Right ventricle myocardium superior (tissue), 1 donor: ENCODE measurements around the gene AHSG. TPM values are rescaled to one million over a fixed set of nuclear protein-coding genes. Genes with fewer than 3 reads are reported as not detected.
"Not testable (repeated sequence)": the region's sequence is repeated elsewhere in the genome, so short reads cannot be mapped to it uniquely, and the experiment has no call there.

Source experiments
- ATAC-seq: fragments of 200-7000 bp; cut with Tn5 transposase; one replicate; pipeline ENCODE4 v1.9.1; 2020; ENCODE audit warnings: mild to moderate bottlenecking; ENCODE audit not compliant: poor library complexity
- DNase-seq: peaks from one replicate; pipeline ENCODE4 v3.0.0-alpha.2; 2020
- intact Hi-C: fragments of 100-400 bp; cut with DNase I; formaldehyde crosslinking; loops from one replicate; pipeline ENCODE4 v1.11.2; 2022
- long read RNA-seq: library from polyadenylated mRNA; unstranded; transcript quantifications from one replicate; pipeline ENCODE4 v2.0.0, GENCODE V29; 2021
- total RNA-seq: library from RNA; stranded (reverse); fragmentation: NEBNext Ultra II Directional; extraction: Animal tissue kit (Norgen Biotek cat#: 25700); gene quantifications from one replicate; pipeline ENCODE4 v1.2.1, GENCODE V29; 2021
- donor health status: DM: no; HTN: yes; CAD: no; lungs with severe emphysema.

Gene AHSG
- total RNA-seq, result not detected
- long read RNA-seq, result 0 reads

- ATAC-seq (no peak), DNase-seq (no peak)
- intact Hi-C loops, result no loop called here
Measured at GRCh38 chr3:186612721-186613636, at the start of gene AHSG. Gene AHSG (plus strand): TSS chr3:186613060. CDS start chr3:186613142, 82 bp downstream.

GRCh38 chr3:186564586-186564985 lies 48.3 kb upstream of the AHSG start:
- intact Hi-C loops, result no loop called here
- DNase-seq (no peak), ATAC-seq (no peak)

DNA sequence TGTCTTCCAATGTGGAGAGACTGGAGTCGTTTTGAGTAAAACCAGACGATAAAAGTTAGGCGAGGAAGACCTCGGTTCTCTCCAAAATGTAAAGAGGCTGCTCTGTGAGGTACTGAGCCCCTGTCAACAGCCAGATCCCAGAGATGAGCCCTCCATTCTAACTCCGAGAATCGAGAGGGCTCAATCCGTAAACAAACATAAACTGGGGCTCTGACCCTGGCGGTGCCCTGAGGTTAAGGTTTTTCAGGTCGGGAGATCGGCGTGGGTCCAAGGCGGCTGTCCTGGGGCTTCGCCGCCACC lies 46.1 kb upstream of the AHSG start:
- intact Hi-C loops, result no loop called here
- ATAC-seq (no peak), DNase-seq (no peak)

DNA sequence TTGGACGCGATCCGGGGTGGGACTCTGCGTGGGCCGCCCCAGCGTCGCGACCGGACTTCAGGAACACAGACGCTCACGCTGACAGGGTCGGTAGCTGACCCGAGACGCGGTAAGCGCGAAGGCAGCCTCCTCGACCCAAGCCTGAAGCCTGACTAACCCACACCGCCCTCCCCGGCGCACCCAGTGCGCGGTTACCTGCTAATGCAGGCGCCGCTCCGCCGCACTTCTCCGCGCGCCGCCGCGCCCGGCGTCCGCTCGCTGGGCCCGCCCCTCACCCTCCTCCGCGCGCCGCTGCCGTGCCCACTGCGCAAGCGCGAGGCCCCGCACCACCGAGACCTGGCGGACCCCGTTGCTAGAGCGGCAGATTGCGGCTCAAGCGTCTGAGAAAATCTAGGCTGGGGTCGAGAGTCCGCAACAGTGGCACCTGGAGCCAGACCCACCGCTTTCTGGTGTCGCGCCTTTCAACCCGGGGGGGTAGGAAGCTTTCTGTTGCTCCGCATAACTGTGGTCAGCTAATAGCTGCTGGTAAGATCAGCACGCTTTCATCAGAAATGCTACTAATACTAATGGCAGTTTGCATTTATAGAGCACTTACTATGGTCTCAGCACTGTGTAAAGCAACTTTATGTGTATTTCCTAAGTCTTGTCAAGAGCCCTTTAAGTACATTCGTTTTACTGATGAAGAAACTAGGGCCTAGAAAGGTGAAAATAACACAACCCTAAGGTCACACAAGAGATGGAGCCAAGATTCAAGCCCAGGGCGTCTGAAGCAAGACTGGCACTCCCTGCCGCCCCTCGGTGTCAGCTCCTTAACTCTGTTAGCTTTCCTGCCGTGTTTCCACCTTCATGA lies 45.6 kb upstream of the AHSG start, which contains the start of gene TBCCD1:
Gene TBCCD1, minus strand, starts transcription at position 268 of the 850 bp plus-strand sequence. CDS start 3,010 bp downstream, outside the sequence.
- peak; percentile 90 for ATAC-seq
- intact Hi-C loops, result no loop called here
- peak; percentile 95 for DNase-seq

DNA sequence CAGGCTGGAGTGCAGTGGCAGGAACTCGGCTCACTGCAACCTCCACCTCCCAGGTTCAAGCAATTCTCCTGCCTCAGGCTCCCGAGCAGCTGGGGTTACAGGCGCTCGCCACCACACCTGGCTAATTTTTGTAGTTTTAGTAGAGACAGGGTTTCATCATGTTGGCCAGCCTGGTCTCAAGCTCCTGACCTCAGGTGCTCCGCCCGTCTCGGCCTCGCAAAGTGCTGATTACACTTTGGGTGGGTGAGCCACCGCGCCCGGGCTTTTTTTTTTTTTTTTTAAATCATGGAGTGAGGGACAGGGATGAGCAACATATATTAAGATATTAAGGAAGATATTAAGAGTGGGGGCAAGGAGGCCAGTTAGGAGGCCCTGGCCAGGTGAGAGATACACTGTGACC lies 43.5 kb upstream of the AHSG start:
- intact Hi-C loops, ATAC-seq, DNase-seq: not testable (repeated sequence)

DNA sequence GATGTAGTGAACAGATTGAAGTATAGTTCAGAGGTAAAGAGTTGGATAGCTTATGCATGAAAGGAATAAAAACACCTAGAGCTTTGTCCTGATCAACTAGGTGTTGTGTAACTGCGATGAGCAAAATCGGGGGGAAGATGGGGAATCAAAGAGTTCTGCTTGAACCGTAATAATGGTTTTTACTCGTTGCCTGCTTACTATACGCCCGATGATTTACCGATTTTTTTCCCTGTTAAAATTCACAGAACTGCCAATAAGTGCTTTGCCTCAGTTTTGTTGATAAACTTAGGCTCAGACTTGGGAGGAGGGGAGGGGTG lies 43.1 kb upstream of the AHSG start:
- DNase-seq (no peak), ATAC-seq (no peak)
- intact Hi-C loops, result no loop called here

DNA sequence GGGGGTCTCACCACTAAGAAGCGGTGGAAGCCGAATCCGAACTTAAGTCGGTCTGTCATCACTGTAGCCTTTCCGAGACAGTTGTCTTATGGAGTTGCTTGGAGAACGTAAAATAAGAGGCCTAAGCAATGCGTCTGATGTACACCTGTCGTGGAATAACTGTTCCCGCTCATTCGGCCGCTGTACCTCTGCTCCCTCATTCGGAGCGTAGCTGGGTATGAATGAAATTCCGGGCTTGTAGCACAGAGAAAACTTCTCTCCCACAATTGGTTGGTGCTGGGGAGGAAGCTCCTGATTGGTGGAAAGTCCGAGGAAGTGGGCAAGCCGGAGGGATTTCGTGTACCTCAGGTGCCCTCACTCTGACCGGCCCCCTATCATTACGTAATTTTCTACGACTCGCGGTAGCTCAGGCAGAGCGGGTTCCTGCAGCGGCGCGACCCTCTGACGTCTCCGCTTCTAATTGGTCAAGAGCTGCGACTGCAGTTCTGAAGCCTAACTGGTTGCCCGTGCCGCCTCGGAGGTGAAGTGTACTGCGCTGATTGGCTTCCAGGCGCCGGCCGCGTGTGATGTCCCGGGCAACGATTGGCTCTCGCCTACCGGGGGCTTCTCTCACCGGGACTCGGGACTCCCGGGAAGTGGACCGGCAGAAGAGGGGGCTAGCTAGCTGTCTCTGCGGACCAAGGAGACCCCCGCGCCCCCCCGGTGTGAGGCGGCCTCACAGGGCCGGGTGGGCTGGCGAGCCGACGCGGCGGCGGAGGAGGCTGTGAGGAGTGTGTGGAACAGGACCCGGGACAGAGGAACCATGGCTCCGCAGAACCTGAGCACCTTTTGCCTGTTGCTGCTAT lies 42.5 kb upstream of the AHSG start, which contains the start of gene DNAJB11:
Gene DNAJB11, plus strand, starts transcription at position 625 of the 845 bp plus-strand sequence. Its CDS starts 178 bp downstream, at position 803.
- ATAC-seq, result peak; percentile 94
- intact Hi-C loops, result no loop called here
- peak; percentile 99 for DNase-seq

- DNase-seq, result no peak
- no peak for ATAC-seq
- intact Hi-C loops, result no loop called here
Measured at GRCh38 chr3:186570941-186571643, 41.8 kb upstream of the AHSG start.

GRCh38 chr3:186571644-186572013 lies 41.2 kb upstream of the AHSG start:
- intact Hi-C loops, result no loop called here
- ATAC-seq (no peak), DNase-seq (no peak)

- ATAC-seq, result no peak
Measured at GRCh38 chr3:186577521-186577920, 35.3 kb upstream of the AHSG start.

GRCh38 chr3:186580785-186581184 lies 32.1 kb upstream of the AHSG start:
- intact Hi-C loops, result no loop called here

More at GRCh38 chr3:186577521-186577920, 35.3 kb upstream of the AHSG start:
- intact Hi-C loops, result no loop called here
- DNase-seq, result no peak

GRCh38 chr3:186582541-186582940 lies 30.3 kb upstream of the AHSG start:
- no peak for ATAC-seq
- DNase-seq, result no peak
- intact Hi-C loops, result no loop called here

More at GRCh38 chr3:186580785-186581184, 32.1 kb upstream of the AHSG start:
- no peak for ATAC-seq
- no peak for DNase-seq

GRCh38 chr3:186583831-186584230 lies 29.0 kb upstream of the AHSG start:
- intact Hi-C loops, result no loop called here
- no peak for ATAC-seq
- DNase-seq, result no peak

DNA sequence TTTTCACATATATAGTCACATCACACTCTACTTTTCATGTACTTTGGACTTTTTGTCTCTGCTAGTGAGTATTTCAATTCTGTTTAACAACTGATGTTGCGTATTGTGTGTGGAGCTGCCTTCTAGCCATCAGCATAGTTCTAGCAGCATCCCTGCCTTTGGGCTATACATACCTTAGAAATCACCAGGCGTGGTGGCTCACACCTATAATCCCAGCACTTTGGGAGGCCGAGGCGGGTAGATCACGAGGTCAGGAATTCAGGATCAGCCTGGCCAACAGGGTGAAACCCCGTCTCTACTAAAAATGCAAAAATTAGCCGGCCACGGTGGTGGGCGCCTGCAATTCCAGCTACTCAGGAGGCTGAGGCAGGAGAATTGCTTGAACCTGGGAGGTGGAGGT lies 26.6 kb upstream of the AHSG start:
- intact Hi-C loops, ATAC-seq, DNase-seq: not testable (repeated sequence)

DNA sequence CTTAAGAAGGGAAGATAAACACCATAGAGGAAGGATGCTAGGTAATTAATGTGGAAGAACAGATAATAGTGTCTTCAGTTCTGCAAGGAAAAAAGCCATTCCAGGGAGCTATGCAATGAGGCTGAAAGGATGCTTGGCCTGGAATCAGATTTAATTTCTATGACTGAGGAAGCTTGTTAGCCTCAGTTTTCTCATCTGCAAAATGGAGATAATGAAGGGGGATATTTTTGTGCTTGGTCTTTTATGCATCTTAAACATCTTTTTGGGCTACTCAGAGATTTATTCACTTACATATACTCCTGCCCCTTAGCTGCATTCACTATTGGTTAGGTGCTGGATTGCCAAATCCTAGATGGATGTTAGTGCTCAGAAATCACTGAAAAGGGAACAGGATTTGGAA lies 25.7 kb upstream of the AHSG start:
- ATAC-seq, result no peak
- intact Hi-C loops, result no loop called here

DNA sequence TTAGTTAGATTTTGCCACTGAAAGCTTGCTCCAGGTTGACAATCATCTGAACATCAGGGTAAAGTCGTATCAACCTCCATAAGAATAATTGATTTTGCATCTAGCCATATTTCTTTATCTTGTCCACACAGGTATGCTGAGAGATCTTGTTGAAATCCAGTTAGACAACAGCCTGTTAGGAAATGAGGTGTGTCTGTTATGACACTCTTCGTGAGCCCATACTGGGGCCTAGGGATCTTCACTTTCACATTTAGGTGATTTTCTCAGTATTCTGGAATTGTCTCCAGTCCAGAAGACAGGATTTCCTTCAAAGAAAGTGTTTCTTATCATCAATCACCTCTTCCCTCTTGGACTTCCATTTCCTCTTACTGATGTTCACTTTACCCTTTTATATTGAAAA lies 24.2 kb upstream of the AHSG start:
- intact Hi-C loops, result no loop called here
- DNase-seq, result no peak
- no peak for ATAC-seq

More for the DNA sequence above, 25.7 kb upstream of the AHSG start:
- DNase-seq, result no peak

GRCh38 chr3:186589121-186589520 lies 23.7 kb upstream of the AHSG start:
- intact Hi-C loops, result no loop called here
- ATAC-seq, result no peak
- DNase-seq, result no peak
